Left ventricle myocardium inferior (tissue), 1 donor: Measurements from ENCODE around the gene GSK3B. TPM values are rescaled to one million over a fixed set of nuclear protein-coding genes. Genes with fewer than 3 reads are reported as not detected.

Experiments
- DNase-seq: peaks from one replicate; pipeline ENCODE4 v3.0.0-alpha.2; 2020
- H3K27ac ChIP-seq: fragments of 200-600 bp; replicated peaks from 2 replicates; pipeline ENCODE4 v1.8.0; 2021
- H3K27me3 ChIP-seq: fragments of 200-600 bp; 2 replicates; pipeline ENCODE4 v1.8.0; 2021; ENCODE audit warnings: low read depth
- H3K36me3 ChIP-seq: fragments of 200-600 bp; 2 replicates; pipeline ENCODE4 v1.8.0; 2021
- H3K4me1 ChIP-seq: fragments of 200-600 bp; 2 replicates; pipeline ENCODE4 v1.8.0; 2021
- H3K4me3 ChIP-seq: fragments of 200-600 bp; 2 replicates; pipeline ENCODE4 v1.8.0; 2021; ENCODE audit warnings: mild to moderate bottlenecking, moderate library complexity
- H3K9me3 ChIP-seq: fragments of 200-600 bp; replicated peaks from 2 replicates; pipeline ENCODE4 v1.8.0; 2021
- CTCF ChIP-seq: fragments of 200-600 bp; IDR thresholded peaks from 2 replicates; pipeline ENCODE4 v1.8.0; 2021; ENCODE audit warnings: antibody characterized with exemption, mild to moderate bottlenecking, borderline replicate concordance
- intact Hi-C: fragments of 100-400 bp; cut with micrococcal nuclease; formaldehyde crosslinking; loops from one replicate; pipeline ENCODE4 v1.11.0; 2022
- total RNA-seq: library from RNA; stranded (reverse); fragmentation: NEBNext Ultra II Directional; extraction: Animal tissue kit (Norgen Biotek cat#: 25700); gene quantifications from one replicate; pipeline ENCODE4 v1.2.1, GENCODE V29; 2021
- donor health status: DM: no; HTN: yes; CAD: no; lungs with severe emphysema.

Gene GSK3B
- total RNA-seq, 1 donor from 2014 or later = 42.5 TPM

GRCh38 chr3:120090422-120090821, 3.8 kb downstream of the GSK3B start:
- H3K4me1 ChIP-seq = peaks cover 66% of the 10 kb centered on the region
- no peak for TF ChIP-seq CTCF
- intact Hi-C loops = loop anchor here (5.0 kb wide), 1 partner anchor 198 kb away; no protein-coding TSS in a partner anchor

DNA sequence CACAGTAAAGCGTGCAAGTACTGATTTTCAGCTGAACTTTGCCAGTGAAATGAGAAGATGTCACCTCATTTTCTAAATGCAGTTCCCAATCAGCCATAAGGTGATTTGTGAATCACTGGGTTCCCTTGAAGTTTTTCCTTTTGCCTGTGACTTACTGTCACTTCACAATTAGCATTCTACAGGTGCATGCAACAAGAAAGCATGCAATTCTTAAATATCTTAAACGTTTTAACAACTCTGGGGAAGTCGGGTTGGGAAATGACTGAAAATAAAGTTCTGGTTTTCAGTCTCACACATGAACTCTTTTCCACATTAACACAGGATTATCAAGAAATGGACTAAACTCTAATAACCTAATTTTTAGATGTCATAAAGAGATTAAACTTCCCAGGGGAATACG, 5.2 kb downstream of the GSK3B start:
- DNase-seq = no peak
- no peaks in the 10 kb centered on the region for H3K27me3 ChIP-seq
- intact Hi-C loops = no loop called here
- peaks cover 71% of the 10 kb centered on the region for H3K4me1 ChIP-seq
- H3K36me3 ChIP-seq = no peaks in the 10 kb centered on the region
- no peaks in the 10 kb centered on the region for H3K9me3 ChIP-seq
- H3K4me3 ChIP-seq = peak overlapping the region; percentile 92
- no peak for TF ChIP-seq CTCF
- H3K27ac ChIP-seq = peak overlapping the region; percentile 2

More at GRCh38 chr3:120090422-120090821, 3.8 kb downstream of the GSK3B start:
- Histone ChIP-seq H3K36me3 (no peaks in the 10 kb centered on the region), H3K27ac (peak overlapping the region; percentile 31), H3K9me3 (no peaks in the 10 kb centered on the region), H3K4me3 (peak overlapping the region; percentile 92), H3K27me3 (no peaks in the 10 kb centered on the region)
- no peak for DNase-seq

- H3K36me3 ChIP-seq = no peaks in the 10 kb centered on the region
- H3K4me1 ChIP-seq = peaks cover 71% of the 10 kb centered on the region
- intact Hi-C loops = no loop called here
- H3K27ac ChIP-seq = no peak overlapping the region
- DNase-seq = no peak
- H3K9me3 ChIP-seq = no peaks in the 10 kb centered on the region
- no peaks in the 10 kb centered on the region for H3K27me3 ChIP-seq
- H3K4me3 ChIP-seq = peak overlapping the region; percentile 92
- no peak for TF ChIP-seq CTCF
Observed at GRCh38 chr3:120088622-120089021, 5.6 kb downstream of the GSK3B start.

- Histone ChIP-seq H3K27me3 (no peaks in the 10 kb centered on the region), H3K27ac (no peak overlapping the region), H3K4me1 (peaks cover 81% of the 10 kb centered on the region), H3K4me3 (no peak overlapping the region), H3K9me3 (no peaks in the 10 kb centered on the region), H3K36me3 (no peaks in the 10 kb centered on the region)
- TF ChIP-seq CTCF = no peak
- DNase-seq = no peak
- intact Hi-C loops = no loop called here
Observed at GRCh38 chr3:120081719-120082118, 12.5 kb downstream of the GSK3B start.

DNA sequence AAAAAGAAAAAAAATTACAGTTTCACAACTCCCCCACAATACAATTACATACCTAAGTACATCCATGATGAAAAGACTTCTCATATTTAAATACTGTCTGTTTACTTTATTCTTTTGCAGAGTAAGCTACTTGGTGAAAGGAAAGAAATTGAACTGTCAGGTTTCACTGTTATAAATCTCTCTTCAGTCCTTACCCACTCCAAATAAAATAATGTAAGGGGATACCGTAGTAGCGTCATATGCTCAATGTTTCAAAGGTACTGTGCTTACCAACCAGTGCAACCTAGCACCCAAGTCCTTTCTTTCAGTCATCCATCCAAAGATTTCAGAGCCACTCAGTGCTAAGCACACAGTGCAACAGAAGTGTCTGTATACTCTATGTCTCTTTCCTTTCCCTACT, 13.4 kb downstream of the GSK3B start:
- Histone ChIP-seq H3K4me1 (peaks cover 78% of the 10 kb centered on the region), H3K27ac (no peak overlapping the region), H3K36me3 (no peaks in the 10 kb centered on the region), H3K9me3 (no peaks in the 10 kb centered on the region), H3K27me3 (no peaks in the 10 kb centered on the region), H3K4me3 (no peak overlapping the region)
- intact Hi-C loops = no loop called here
- DNase-seq = no peak
- TF ChIP-seq CTCF = no peak
